Colonic mucosa (tissue), 2 donors: ENCODE measurements around the gene OR6C75. TPM values are rescaled to one million over a fixed set of nuclear protein-coding genes. Genes with fewer than 3 reads are reported as not detected.

ENCODE experiments used
- total RNA-seq, 2 donors: library from RNA; stranded (reverse); fragmentation: NEBNext Ultra II Directional in 1 of 2; extraction: Animal tissue kit (Norgen Biotek cat#: 25700) in 1 of 2; gene quantifications; one replicate each; pipeline ENCODE4 v1.2.1, GENCODE V29; 2021
- donor health status: DM: no; HTN: no; CAD: no.
- donor health status: DM: no; HTN: no; CAD: no.

The OR6C75 gene
- total RNA-seq, 2 donors from 2014 or later = not detected

Other genes starting within 250 kb of the OR6C75 start
- not detected for gene OR9K2, start 236.6 kb upstream of the OR6C75 start, total RNA-seq
- not detected for gene OR10A7, start 141.9 kb upstream of the OR6C75 start, total RNA-seq
- not detected for gene OR6C74, start 118.4 kb upstream of the OR6C75 start, total RNA-seq
- gene OR6C6, start 66.4 kb upstream of the OR6C75 start, total RNA-seq = not detected
- gene OR6C1, start 48.6 kb upstream of the OR6C75 start, total RNA-seq = not detected
- gene OR6C3, start 32.2 kb upstream of the OR6C75 start, total RNA-seq = not detected
- not detected for gene OR6C65, start 37.6 kb downstream of the OR6C75 start, total RNA-seq
- not detected for gene OR6C76, start 63.3 kb downstream of the OR6C75 start, total RNA-seq
- not detected for gene OR6C2, start 81.1 kb downstream of the OR6C75 start, total RNA-seq
- gene OR6C70, start 107.2 kb downstream of the OR6C75 start, total RNA-seq = not detected
- gene OR6C68, start 129.4 kb downstream of the OR6C75 start, total RNA-seq = not detected
- gene OR6C4, start 186.6 kb downstream of the OR6C75 start, total RNA-seq = not detected
- gene OR2AP1, start 209.5 kb downstream of the OR6C75 start, total RNA-seq = not detected